ENCODE data around the gene ESYT3.
A peak's percentile ranks its signal among the peaks of the same experiment; 100 is the strongest.

Gene ESYT3

GRCh38 chr3:138424323-138424722, 10.1 kb upstream of the ESYT3 start:
- TF ChIP-seq EGR1 (IDR thresholded peaks at IDR 0.05) = no peak
- no peak for TF ChIP-seq RAD21 (IDR thresholded peaks at IDR 0.05; ENCODE audit: low read depth)
- TF ChIP-seq, protein P1, sequence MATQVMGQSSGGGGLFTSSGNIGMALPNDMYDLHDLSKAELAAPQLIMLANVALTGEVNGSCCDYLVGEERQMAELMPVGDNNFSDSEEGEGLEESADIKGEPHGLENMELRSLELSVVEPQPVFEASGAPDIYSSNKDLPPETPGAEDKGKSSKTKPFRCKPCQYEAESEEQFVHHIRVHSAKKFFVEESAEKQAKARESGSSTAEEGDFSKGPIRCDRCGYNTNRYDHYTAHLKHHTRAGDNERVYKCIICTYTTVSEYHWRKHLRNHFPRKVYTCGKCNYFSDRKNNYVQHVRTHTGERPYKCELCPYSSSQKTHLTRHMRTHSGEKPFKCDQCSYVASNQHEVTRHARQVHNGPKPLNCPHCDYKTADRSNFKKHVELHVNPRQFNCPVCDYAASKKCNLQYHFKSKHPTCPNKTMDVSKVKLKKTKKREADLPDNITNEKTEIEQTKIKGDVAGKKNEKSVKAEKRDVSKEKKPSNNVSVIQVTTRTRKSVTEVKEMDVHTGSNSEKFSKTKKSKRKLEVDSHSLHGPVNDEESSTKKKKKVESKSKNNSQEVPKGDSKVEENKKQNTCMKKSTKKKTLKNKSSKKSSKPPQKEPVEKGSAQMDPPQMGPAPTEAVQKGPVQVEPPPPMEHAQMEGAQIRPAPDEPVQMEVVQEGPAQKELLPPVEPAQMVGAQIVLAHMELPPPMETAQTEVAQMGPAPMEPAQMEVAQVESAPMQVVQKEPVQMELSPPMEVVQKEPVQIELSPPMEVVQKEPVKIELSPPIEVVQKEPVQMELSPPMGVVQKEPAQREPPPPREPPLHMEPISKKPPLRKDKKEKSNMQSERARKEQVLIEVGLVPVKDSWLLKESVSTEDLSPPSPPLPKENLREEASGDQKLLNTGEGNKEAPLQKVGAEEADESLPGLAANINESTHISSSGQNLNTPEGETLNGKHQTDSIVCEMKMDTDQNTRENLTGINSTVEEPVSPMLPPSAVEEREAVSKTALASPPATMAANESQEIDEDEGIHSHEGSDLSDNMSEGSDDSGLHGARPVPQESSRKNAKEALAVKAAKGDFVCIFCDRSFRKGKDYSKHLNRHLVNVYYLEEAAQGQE (IDR thresholded peaks at IDR 0.05; ENCODE audit: low read depth) = no peak
- no peak for TF ChIP-seq TAF1 (IDR thresholded peaks at IDR 0.05; ENCODE audit: low read depth)
- no peak for TF ChIP-seq TCF12 (IDR thresholded peaks at IDR 0.05; ENCODE audit: low read depth)
- TF ChIP-seq CEBPB (IDR thresholded peaks at IDR 0.05) = no peak
- no peak for TF ChIP-seq CREB1 (IDR thresholded peaks at IDR 0.05; ENCODE audit: low read depth)
- TF ChIP-seq USF1 (IDR thresholded peaks at IDR 0.05) = no peak

DNA sequence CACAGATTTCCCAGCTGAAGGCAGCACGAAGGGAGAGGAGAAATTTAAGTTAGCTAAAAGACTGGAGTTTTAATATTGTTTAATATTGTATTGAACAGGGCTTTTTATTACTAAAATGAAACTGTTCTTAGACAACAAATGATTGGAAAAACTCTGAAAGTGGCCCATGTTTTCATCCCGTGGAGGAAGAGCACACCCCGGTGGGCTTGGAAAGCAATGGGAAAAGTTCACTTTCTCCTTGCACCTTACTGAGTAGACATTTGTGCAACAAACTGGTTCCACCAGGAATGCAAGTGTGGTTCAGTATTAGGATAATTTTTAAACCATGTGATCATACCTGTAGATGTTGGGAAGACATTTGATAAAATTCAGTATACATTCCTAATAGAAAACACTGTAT, 8.2 kb upstream of the ESYT3 start:
- TF ChIP-seq CEBPB (IDR thresholded peaks at IDR 0.05) (no peak), RAD21 (IDR thresholded peaks at IDR 0.05; ENCODE audit: low read depth) (peak; percentile 63)

GRCh38 chr3:138429665-138430064, 4.8 kb upstream of the ESYT3 start:
- TF ChIP-seq YY1 (IDR thresholded peaks at IDR 0.05; ENCODE audit: low read depth) (no peak), EP300 (IDR thresholded peaks at IDR 0.05; ENCODE audit: borderline replicate concordance) (no peak), TCF12 (IDR thresholded peaks at IDR 0.05; ENCODE audit: low read depth) (no peak), TAF1 (IDR thresholded peaks at IDR 0.05; ENCODE audit: low read depth) (no peak)

- no peak for TF ChIP-seq NFIC (IDR thresholded peaks at IDR 0.05)
- no peak for TF ChIP-seq TCF12 (IDR thresholded peaks at IDR 0.05; ENCODE audit: low read depth)
- no peak for TF ChIP-seq EP300 (IDR thresholded peaks at IDR 0.05; ENCODE audit: borderline replicate concordance)
- no peak for TF ChIP-seq MAX (IDR thresholded peaks at IDR 0.05)
- no peak for TF ChIP-seq YY1 (IDR thresholded peaks at IDR 0.05; ENCODE audit: low read depth)
- no peak for TF ChIP-seq RAD21 (IDR thresholded peaks at IDR 0.05; ENCODE audit: low read depth)
- TF ChIP-seq TEAD4 (IDR thresholded peaks at IDR 0.05) = no peak
Measured at GRCh38 chr3:138432576-138433240, 1.7 kb upstream of the ESYT3 start.

DNA sequence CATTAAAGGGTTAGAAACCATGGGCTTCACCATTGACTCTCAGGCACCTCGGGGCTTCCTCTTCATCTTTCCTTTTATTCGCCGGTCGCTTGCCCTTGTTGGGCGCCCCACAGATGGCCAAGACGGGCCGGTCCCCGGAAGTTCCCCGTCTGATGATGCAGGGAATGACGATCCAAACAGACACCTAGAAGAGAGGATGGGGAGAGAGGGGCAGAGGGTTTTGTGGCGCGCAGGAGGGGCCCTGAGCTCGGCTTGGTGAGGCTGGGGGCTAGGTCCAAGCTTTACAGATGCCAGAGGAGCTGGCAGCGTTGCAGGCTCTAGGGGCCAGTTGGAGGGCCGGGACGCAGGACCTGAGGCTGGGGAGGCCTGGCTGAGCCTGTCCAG, 532 bp upstream of the ESYT3 start:
- no peak for TF ChIP-seq RAD21 (IDR thresholded peaks at IDR 0.05; ENCODE audit: low read depth)

DNA sequence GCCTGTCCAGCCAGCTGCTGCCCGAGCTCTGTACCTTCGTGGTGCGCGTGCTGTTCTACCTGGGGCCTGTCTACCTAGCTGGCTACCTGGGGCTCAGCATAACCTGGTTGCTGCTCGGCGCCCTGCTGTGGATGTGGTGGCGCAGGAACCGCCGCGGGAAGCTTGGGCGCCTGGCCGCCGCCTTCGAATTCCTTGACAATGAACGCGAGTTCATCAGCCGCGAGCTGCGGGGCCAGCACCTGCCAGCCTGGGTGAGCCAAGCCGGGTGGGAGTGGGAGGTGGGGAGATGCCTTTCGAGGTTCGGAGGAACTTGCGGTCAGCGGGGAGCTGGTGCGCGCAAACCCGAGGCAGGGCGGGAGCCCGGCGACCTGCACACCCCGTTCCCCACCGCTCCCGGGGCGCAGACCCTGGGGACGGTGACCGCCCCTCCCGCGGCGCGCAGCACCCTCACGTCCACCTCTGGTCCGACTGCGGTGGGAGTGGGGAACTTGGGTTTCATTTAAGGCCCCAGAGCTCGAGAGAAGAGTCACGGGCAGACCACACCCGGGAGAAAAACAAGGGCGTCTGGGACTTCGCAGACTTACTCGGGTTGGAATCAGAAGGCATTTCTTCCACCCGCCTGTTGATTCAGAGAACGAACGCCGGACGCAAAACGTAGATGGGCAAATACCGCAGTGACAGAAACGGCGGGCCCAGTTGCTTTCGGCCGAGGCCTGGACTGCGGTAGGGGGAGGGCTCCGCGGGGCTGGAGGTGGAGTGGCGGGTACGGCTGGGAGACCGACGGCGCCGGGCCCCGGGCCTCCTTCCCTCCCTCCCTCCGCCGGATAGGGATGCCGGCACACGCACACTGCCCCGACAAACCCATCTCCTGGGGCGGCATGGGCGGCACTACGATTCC, 708 bp downstream of the ESYT3 start:
- TF ChIP-seq RAD21 (IDR thresholded peaks at IDR 0.05; ENCODE audit: low read depth) = no peak
- no peak for TF ChIP-seq YY1 (IDR thresholded peaks at IDR 0.05; ENCODE audit: low read depth)
- TF ChIP-seq EP300 (IDR thresholded peaks at IDR 0.05; ENCODE audit: borderline replicate concordance) = no peak
- TF ChIP-seq MAX (IDR thresholded peaks at IDR 0.05) = no peak
- TF ChIP-seq FOXM1 (IDR thresholded peaks at IDR 0.05; ENCODE audit: borderline replicate concordance, low read depth) = no peak
- TF ChIP-seq, protein P1 (IDR thresholded peaks at IDR 0.05; ENCODE audit: low read depth) = no peak
- no peak for TF ChIP-seq ZBTB7A (IDR thresholded peaks at IDR 0.05; ENCODE audit: low read depth)
- TF ChIP-seq USF1 (IDR thresholded peaks at IDR 0.05) = no peak
- no peak for TF ChIP-seq TEAD4 (IDR thresholded peaks at IDR 0.05)
- TF ChIP-seq EGR1 (IDR thresholded peaks at IDR 0.05) = no peak
- TF ChIP-seq TCF12 (IDR thresholded peaks at IDR 0.05; ENCODE audit: low read depth) = no peak
- TF ChIP-seq CEBPB (IDR thresholded peaks at IDR 0.05) = no peak
- TF ChIP-seq NFIC (IDR thresholded peaks at IDR 0.05) = no peak
- no peak for TF ChIP-seq TAF1 (IDR thresholded peaks at IDR 0.05; ENCODE audit: low read depth)
- TF ChIP-seq CREB1 (IDR thresholded peaks at IDR 0.05; ENCODE audit: low read depth) = no peak

Measured in Ishikawa (cell line).